Measurements from ENCODE around the gene BMPR1A.

Gene BMPR1A

GRCh38 chr10:86960003-86960862 is 203.8 kb downstream of the BMPR1A start:
- DNase-seq: no peak

- no peak for DNase-seq
Measured at GRCh38 chr10:86960863-86961434, 204.5 kb downstream of the BMPR1A start.

GRCh38 chr10:86961481-86962091 is 205.2 kb downstream of the BMPR1A start:
- no peak for DNase-seq

- no peak for DNase-seq
Measured at GRCh38 chr10:86962136-86962980, 205.9 kb downstream of the BMPR1A start.

GRCh38 chr10:86962981-86963310 is 206.5 kb downstream of the BMPR1A start:
- no peak for DNase-seq

- no peak for DNase-seq
Measured at GRCh38 chr10:86963341-86963919, 207.0 kb downstream of the BMPR1A start.

GRCh38 chr10:86964061-86964846 is 207.8 kb downstream of the BMPR1A start:
- no peak for DNase-seq

GRCh38 chr10:86964847-86965190 is 208.4 kb downstream of the BMPR1A start:
- no peak for DNase-seq

- no peak for DNase-seq
Measured at GRCh38 chr10:86965986-86966654, 209.7 kb downstream of the BMPR1A start.

GRCh38 chr10:86967481-86967941 is 211.1 kb downstream of the BMPR1A start:
- no peak for DNase-seq

GRCh38 chr10:86968271-86968993 is 212.0 kb downstream of the BMPR1A start, which contains the start of gene ADIRF:
Gene ADIRF, plus strand, starts transcription at chr10:86968482. Its CDS starts 63 bp downstream, at chr10:86968545.
- DNase-seq: no peak

GRCh38 chr10:86968994-86969355 is 212.6 kb downstream of the BMPR1A start:
- DNase-seq: no peak

GRCh38 chr10:86969421-86970041 is 213.1 kb downstream of the BMPR1A start:
- no peak for DNase-seq

- no peak for DNase-seq
Measured at GRCh38 chr10:86970162-86970981, 214.0 kb downstream of the BMPR1A start.

GRCh38 chr10:86970982-86971231 is 214.5 kb downstream of the BMPR1A start:
- DNase-seq: no peak

GRCh38 chr10:86971232-86971991 is 215.0 kb downstream of the BMPR1A start:
- no peak for DNase-seq

- no peak for DNase-seq
Measured at GRCh38 chr10:86972613-86973380, 216.4 kb downstream of the BMPR1A start.

GRCh38 chr10:86974484-86974883 is 218.1 kb downstream of the BMPR1A start:
- no peak for DNase-seq
